22Rv1 (cell line): ENCODE data around the gene CUX1.

Experiments
- CTCF ChIP-seq: fragments of 450-650 bp; IDR thresholded peaks from 2 replicates; pipeline ENCODE4 v1.5.1; 2017; ENCODE audit warnings: mild to moderate bottlenecking
- ZFX ChIP-seq: fragments of 450-650 bp; IDR thresholded peaks from 2 replicates; pipeline ENCODE4 v1.6.1; 2017; ENCODE audit warnings: antibody characterized with exemption, borderline replicate concordance

- TF ChIP-seq CTCF (no peak), ZFX (no peak)
These were observed 276.3 kb downstream of the CUX1 start for GRCh38 chr7:102093599-102094315.
